HuH-7 (cell line): ENCODE measurements around the gene ZNF740.

ENCODE experiments used
- DNase-seq: peaks from one replicate; pipeline ENCODE4 v3.0.0; 2011; ENCODE audit warnings: low spot score

ZNF740 gene

GRCh38 chr12:53227836-53228235, 47.3 kb downstream of the ZNF740 start:
- DNase-seq, result no peak

GRCh38 chr12:53229454-53229853, 48.9 kb downstream of the ZNF740 start:
- DNase-seq, result no peak

- no peak for DNase-seq
Measured at GRCh38 chr12:53230108-53230845, 49.8 kb downstream of the ZNF740 start.

- DNase-seq, result no peak
Measured at GRCh38 chr12:53231671-53231920, 51.1 kb downstream of the ZNF740 start.

GRCh38 chr12:53231921-53232645, 51.6 kb downstream of the ZNF740 start, which contains the start of gene RARG:
Gene RARG, minus strand, starts transcription at chr12:53232209. Its CDS starts 4,664 bp downstream, at chr12:53227545.
- DNase-seq, result no peak

GRCh38 chr12:53232646-53233461, 52.3 kb downstream of the ZNF740 start:
- DNase-seq, result no peak

- DNase-seq, result no peak
Measured at GRCh38 chr12:53233671-53234121, 53.2 kb downstream of the ZNF740 start.

- DNase-seq, result no peak
Measured at GRCh38 chr12:53234271-53234914, 53.9 kb downstream of the ZNF740 start.

- no peak for DNase-seq
Measured at GRCh38 chr12:53235164-53235563, 54.6 kb downstream of the ZNF740 start.

GRCh38 chr12:53235742-53236442, 55.4 kb downstream of the ZNF740 start:
- DNase-seq, result no peak

GRCh38 chr12:53236443-53237111, 56.1 kb downstream of the ZNF740 start:
- no peak for DNase-seq

GRCh38 chr12:53239643-53240258, 59.2 kb downstream of the ZNF740 start:
- DNase-seq, result no peak

- DNase-seq, result no peak
Measured at GRCh38 chr12:53241623-53242412, 61.3 kb downstream of the ZNF740 start.

GRCh38 chr12:53244337-53244736, 63.8 kb downstream of the ZNF740 start:
- DNase-seq, result no peak
